DMS153 treated with DMSO at 0.1 percent for 48 hours (cell line): ENCODE results near the gene DGKZ.

ENCODE experiments used
- DNase-seq: peaks from one replicate; lab custom pipeline; 2025; ENCODE audit not compliant: unreplicated experiment; lab: John Stamatoyannopoulos, UW

Gene DGKZ

GRCh38 chr11:46391578-46392420 is 44.5 kb downstream of the DGKZ start, which contains the start of gene CHRM4:
Gene CHRM4, minus strand, starts transcription at chr11:46391776. Its CDS starts 5,219 bp downstream, at chr11:46386557.
- peak; percentile 47 for DNase-seq

GRCh38 chr11:46392421-46393230 is 45.4 kb downstream of the DGKZ start:
- DNase-seq = peak; percentile 60

- DNase-seq = no peak
These were observed 46.0 kb downstream of the DGKZ start for GRCh38 chr11:46393231-46393616.

- DNase-seq = no peak
These were observed 46.5 kb downstream of the DGKZ start for GRCh38 chr11:46393759-46394158.

- DNase-seq = no peak
These were observed 50.3 kb downstream of the DGKZ start for GRCh38 chr11:46397526-46397925.

GRCh38 chr11:46402957-46403902 is 56.0 kb downstream of the DGKZ start:
- no peak for DNase-seq

- no peak for DNase-seq
These were observed 57.3 kb downstream of the DGKZ start for GRCh38 chr11:46404476-46405017.

GRCh38 chr11:46407635-46408034 is 60.4 kb downstream of the DGKZ start:
- DNase-seq = no peak

- no peak for DNase-seq
These were observed 61.2 kb downstream of the DGKZ start for GRCh38 chr11:46408407-46408986.

- no peak for DNase-seq
These were observed 62.8 kb downstream of the DGKZ start for GRCh38 chr11:46410021-46410420.

GRCh38 chr11:46413760-46414465 is 66.7 kb downstream of the DGKZ start:
- peak; percentile 88 for DNase-seq

GRCh38 chr11:46414466-46414796 is 67.2 kb downstream of the DGKZ start:
- DNase-seq = peak; percentile 88

GRCh38 chr11:46414879-46415278 is 67.6 kb downstream of the DGKZ start:
- DNase-seq = peak; percentile 43

- no peak for DNase-seq
These were observed 70.4 kb downstream of the DGKZ start for GRCh38 chr11:46417711-46418110.

GRCh38 chr11:46418751-46419150 is 71.5 kb downstream of the DGKZ start:
- no peak for DNase-seq

- DNase-seq = no peak
These were observed 73.2 kb downstream of the DGKZ start for GRCh38 chr11:46420513-46420912.

- no peak for DNase-seq
These were observed 74.1 kb downstream of the DGKZ start for GRCh38 chr11:46421257-46421880.

- DNase-seq = no peak
These were observed 75.3 kb downstream of the DGKZ start for GRCh38 chr11:46422588-46422987.

GRCh38 chr11:46426233-46426991 is 79.1 kb downstream of the DGKZ start:
- no peak for DNase-seq
